ENCODE data around the gene CFAP99. TPM values are rescaled to one million over a fixed set of nuclear protein-coding genes. Genes with fewer than 3 reads are reported as not detected.
A peak's percentile ranks its signal among the peaks of the same experiment; 100 is the strongest.

CFAP99 gene
- total and polyA plus RNA-seq, 2 of the 4 experiments (the other 2 are of a cell fraction): not detected

DNA sequence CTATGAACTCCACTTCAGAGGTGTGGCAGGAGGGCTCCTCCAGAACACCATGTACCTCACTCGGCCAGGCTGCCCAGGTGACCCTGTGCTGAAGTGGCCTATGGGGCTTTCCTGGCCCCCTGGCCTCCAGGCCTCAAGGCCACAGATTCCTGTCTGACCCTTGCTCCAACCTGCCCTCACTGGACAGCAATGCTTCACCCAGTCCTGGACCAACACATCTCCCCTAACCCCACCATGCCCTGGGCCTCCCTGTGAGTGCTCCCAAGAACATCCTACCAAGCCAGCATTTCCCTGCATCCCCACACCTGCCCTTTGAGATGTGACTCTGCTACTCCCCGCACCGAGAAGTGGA is 10.8 kb upstream of the CFAP99 start:
- in situ Hi-C loops (cut with MboI; ENCODE audit: low sequenced_read_pairs): no loop called here
- Histone ChIP-seq H3K27me3 (ENCODE audit: control insufficient read depth, insufficient read depth, low read length) (peaks cover 7% of the 10 kb centered on the region; the same call in 1 of the 2 replicates), H4K91ac (ENCODE audit: insufficient read depth, low read depth, low read length) (no peak overlapping the region), H2AFZ (replicated peaks; ENCODE audit: low read length, poor library complexity) (peak overlapping the region; percentile 14), H3K14ac (replicated peaks; ENCODE audit: low read depth, low read length) (no peak overlapping the region), H3K79me1 (ENCODE audit: low read depth in 1 of 2, low read length in 2 of 2) (no peaks in the 10 kb centered on the region), H3K4ac (ENCODE audit: low read depth, low read length) (no peak overlapping the region), H3K36me3 (ENCODE audit: control insufficient read depth, insufficient read depth, low read length) (no peaks in the 10 kb centered on the region), H3K23ac (ENCODE audit: low read depth, low read length) (no peak overlapping the region), H4K20me1 (ENCODE audit: insufficient read depth, low read length) (no peaks in the 10 kb centered on the region), H3K9me1 (ENCODE audit: insufficient read depth, low read length) (peaks cover 6% of the 10 kb centered on the region), H2BK15ac (ENCODE audit: low read depth, low read length) (no peak overlapping the region), H3K4me1 (ENCODE audit: control insufficient read depth, insufficient read depth, low read length) (peaks cover 8% of the 10 kb centered on the region), H3K27ac (ENCODE audit: insufficient read depth, low read length) (no peak overlapping the region), H2AK9ac (replicated peaks; ENCODE audit: low read depth, low read length, poor library complexity) (peak overlapping the region; percentile 50), H3K18ac (ENCODE audit: low read depth, low read length) (no peak overlapping the region), H3K9me3 (ENCODE audit: control insufficient read depth, insufficient read depth, low read length) (no peaks in the 10 kb centered on the region), H4K5ac (ENCODE audit: low read depth, low read length) (no peak overlapping the region), H2AK5ac (ENCODE audit: low read depth, low read length) (no peak overlapping the region), H3K56ac (ENCODE audit: extremely low read depth, insufficient read depth, low read length) (no peak overlapping the region), H3K4me2 (ENCODE audit: low read depth, low read length) (no peak overlapping the region), H2BK20ac (ENCODE audit: low read depth, low read length) (no peak overlapping the region), H2BK120ac (ENCODE audit: low read depth, low read length) (no peak overlapping the region), H2BK5ac (ENCODE audit: low read depth, low read length, poor library complexity, severe bottlenecking) (no peak overlapping the region), H3K4me3 (ENCODE audit: insufficient read depth, low read depth, low read length) (no peak overlapping the region), H4K8ac (ENCODE audit: low read depth in 2 of 2, low read length in 2 of 2) (no peak overlapping the region), H3K9ac (ENCODE audit: low read depth, low read length) (no peak overlapping the region)
- no CpG with 5 or more reads among the region's 3 CpGs for WGBS, 2 experiments (ENCODE audit: extremely low coverage in 2 of 2, insufficient read length in 1 of 2)
- dilution Hi-C loops (cut with HindIII; ENCODE audit: low sequenced_read_pairs, unreplicated experiment): no loop called here
- DNase-seq: no peak
- BruUV-seq (replicated peaks): no TSS peak
- ChIA-PET CTCF (no interaction called here), POLR2A (ENCODE audit: unreplicated experiment) (no interaction called here)
- ATAC-seq (ENCODE audit: low read depth): no peak
- no peak for TF ChIP-seq NFE2L2 (IDR thresholded peaks at IDR 0.05; ENCODE audit: low read depth, low read length)
- no peak for TF ChIP-seq MAZ (IDR thresholded peaks at IDR 0.05; ENCODE audit: borderline replicate concordance, low read depth, low read length)
- TF ChIP-seq BHLHE40 (IDR thresholded peaks at IDR 0.05; ENCODE audit: low read depth, low read length): no peak
- no peak for TF ChIP-seq RCOR1 (IDR thresholded peaks at IDR 0.05; ENCODE audit: insufficient replicate concordance, low read length)
- TF ChIP-seq, protein P1, sequence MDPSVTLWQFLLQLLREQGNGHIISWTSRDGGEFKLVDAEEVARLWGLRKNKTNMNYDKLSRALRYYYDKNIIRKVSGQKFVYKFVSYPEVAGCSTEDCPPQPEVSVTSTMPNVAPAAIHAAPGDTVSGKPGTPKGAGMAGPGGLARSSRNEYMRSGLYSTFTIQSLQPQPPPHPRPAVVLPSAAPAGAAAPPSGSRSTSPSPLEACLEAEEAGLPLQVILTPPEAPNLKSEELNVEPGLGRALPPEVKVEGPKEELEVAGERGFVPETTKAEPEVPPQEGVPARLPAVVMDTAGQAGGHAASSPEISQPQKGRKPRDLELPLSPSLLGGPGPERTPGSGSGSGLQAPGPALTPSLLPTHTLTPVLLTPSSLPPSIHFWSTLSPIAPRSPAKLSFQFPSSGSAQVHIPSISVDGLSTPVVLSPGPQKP (IDR thresholded peaks at IDR 0.05; ENCODE audit: borderline replicate concordance, low read depth, low read length): no peak
- no peak for TF ChIP-seq RAD21 (IDR thresholded peaks at IDR 0.05; ENCODE audit: low read length)
- TF ChIP-seq CHD1 (IDR thresholded peaks at IDR 0.05; ENCODE audit: low read depth, low read length): no peak
- no peak for TF ChIP-seq MXI1 (IDR thresholded peaks at IDR 0.05; ENCODE audit: borderline replicate concordance, low read depth, low read length)
- TF ChIP-seq RFX5 (IDR thresholded peaks at IDR 0.05; ENCODE audit: low read depth, low read length): no peak
- TF ChIP-seq MAFK (IDR thresholded peaks at IDR 0.05; ENCODE audit: low read depth, low read length): no peak
- TF ChIP-seq SMC3 (IDR thresholded peaks at IDR 0.05; ENCODE audit: low read depth, low read length): no peak
- no peak for TF ChIP-seq CEBPB (IDR thresholded peaks at IDR 0.05; ENCODE audit: low read depth, low read length)
- TF ChIP-seq FOS (IDR thresholded peaks at IDR 0.05; ENCODE audit: low read depth, low read length): no peak
- no peak for TF ChIP-seq POLR2A (IDR thresholded peaks at IDR 0.05; ENCODE audit: low read depth, low read length)
- TF ChIP-seq, protein P2, sequence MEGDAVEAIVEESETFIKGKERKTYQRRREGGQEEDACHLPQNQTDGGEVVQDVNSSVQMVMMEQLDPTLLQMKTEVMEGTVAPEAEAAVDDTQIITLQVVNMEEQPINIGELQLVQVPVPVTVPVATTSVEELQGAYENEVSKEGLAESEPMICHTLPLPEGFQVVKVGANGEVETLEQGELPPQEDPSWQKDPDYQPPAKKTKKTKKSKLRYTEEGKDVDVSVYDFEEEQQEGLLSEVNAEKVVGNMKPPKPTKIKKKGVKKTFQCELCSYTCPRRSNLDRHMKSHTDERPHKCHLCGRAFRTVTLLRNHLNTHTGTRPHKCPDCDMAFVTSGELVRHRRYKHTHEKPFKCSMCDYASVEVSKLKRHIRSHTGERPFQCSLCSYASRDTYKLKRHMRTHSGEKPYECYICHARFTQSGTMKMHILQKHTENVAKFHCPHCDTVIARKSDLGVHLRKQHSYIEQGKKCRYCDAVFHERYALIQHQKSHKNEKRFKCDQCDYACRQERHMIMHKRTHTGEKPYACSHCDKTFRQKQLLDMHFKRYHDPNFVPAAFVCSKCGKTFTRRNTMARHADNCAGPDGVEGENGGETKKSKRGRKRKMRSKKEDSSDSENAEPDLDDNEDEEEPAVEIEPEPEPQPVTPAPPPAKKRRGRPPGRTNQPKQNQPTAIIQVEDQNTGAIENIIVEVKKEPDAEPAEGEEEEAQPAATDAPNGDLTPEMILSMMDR (conservative IDR thresholded peaks at IDR 0.05; ENCODE audit: low read depth, low read length): no peak
- TF ChIP-seq, protein P3, sequence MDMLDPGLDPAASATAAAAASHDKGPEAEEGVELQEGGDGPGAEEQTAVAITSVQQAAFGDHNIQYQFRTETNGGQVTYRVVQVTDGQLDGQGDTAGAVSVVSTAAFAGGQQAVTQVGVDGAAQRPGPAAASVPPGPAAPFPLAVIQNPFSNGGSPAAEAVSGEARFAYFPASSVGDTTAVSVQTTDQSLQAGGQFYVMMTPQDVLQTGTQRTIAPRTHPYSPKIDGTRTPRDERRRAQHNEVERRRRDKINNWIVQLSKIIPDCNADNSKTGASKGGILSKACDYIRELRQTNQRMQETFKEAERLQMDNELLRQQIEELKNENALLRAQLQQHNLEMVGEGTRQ (IDR thresholded peaks at IDR 0.05; ENCODE audit: low read depth, low read length): no peak
- intact Hi-C loops (cut with micrococcal nuclease): no loop called here

Data from IMR-90 (cell line).